NCI-H2196 treated with DMSO at 0.1 percent for 48 hours (cell line): ENCODE measurements around the gene HLF.

Experiments used
- DNase-seq: peaks from one replicate; lab custom pipeline; 2025; ENCODE audit not compliant: unreplicated experiment; lab: John Stamatoyannopoulos, UW

The HLF gene

DNA sequence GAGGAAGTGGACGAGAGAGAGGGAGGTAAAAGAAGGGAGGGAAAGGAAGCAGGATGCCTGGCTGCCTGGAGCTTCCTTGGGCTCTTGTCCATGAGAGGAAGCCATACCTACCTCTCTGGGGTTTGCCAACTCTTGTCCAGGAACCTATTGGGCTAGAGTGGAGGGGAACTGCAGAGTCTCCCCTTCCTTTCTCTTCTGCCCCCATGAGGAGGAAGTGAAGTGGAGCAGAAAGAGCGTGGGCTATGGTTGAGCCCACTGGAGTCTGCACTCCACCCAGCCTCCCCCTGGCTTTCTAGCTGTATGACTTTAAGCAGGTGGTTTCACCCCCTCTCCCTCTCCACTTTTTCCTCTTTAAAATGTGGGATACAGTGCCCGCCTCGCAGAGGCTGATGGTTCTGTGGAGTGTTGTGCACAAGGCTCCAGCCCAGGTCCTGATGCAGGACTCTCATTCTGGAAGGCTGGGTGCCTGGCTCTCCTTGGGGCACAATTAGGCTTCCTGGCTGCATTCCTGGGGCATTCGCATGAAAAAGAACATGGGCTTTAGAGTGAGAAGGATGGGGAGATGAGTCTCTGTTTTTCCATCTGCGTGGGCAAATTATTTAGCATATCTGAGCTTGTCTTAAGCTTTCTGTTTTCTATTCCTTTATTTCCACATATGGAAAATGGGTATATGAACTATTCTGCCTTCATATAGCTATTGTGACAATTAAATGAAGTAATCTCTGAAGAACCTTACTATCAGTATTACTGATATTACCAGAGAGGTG lies 40.7 kb downstream of the HLF start:
- no peak for DNase-seq

DNA sequence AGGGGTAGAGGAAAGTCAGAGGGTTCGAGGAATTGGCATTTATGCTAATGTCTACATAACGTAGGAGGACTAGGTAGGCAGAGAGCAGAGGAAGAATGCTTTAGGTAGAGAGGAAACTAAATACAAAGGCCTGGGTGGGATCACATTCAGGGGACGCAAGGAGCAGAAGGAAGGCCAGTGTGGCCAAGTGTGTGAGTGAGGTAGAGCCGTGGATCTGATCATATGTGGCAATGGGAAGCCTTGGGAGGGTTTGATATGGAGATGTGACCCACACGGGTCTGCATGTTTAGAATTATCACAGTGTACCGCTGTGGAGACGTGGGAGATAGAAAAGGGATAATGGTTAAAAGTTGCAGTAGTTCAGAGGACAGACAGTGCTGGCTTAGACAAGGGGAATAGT lies 43.1 kb downstream of the HLF start:
- DNase-seq = no peak

DNA sequence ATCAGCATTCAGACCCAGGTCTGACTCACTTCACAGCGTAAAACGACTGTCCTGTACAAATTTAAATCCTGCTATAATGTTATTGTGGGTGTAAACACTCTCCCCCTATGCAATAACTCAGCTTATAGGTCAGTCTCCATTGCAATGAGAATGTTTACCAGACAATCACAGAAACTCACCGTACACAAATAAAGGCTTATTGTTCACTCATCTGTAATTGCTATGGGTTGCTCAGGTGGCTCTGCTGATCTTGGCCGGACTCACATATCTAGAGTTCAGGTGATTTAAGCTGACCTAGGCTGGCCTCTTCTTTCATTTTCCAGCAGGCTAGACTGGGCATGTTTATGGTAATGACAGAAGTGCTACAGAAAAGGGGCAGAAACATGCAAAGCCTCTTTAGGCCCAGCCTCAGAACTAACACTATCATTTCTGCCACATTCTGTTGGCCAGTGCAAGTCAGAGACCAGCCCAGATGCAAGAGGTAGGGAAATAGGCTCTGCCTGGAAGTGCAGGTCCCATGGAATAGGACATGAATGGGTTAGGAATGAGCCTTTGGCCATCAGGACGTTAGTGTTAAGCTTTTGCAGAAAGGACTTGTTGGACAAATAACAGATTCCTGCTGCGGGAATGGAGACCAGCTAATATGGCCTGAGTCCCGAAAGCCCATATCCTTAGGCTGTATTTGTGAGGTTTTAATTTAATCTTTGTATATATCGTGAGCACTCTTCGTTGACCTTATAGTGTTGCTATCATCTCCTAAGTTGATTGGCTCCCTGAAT lies 44.0 kb downstream of the HLF start:
- no peak for DNase-seq

DNA sequence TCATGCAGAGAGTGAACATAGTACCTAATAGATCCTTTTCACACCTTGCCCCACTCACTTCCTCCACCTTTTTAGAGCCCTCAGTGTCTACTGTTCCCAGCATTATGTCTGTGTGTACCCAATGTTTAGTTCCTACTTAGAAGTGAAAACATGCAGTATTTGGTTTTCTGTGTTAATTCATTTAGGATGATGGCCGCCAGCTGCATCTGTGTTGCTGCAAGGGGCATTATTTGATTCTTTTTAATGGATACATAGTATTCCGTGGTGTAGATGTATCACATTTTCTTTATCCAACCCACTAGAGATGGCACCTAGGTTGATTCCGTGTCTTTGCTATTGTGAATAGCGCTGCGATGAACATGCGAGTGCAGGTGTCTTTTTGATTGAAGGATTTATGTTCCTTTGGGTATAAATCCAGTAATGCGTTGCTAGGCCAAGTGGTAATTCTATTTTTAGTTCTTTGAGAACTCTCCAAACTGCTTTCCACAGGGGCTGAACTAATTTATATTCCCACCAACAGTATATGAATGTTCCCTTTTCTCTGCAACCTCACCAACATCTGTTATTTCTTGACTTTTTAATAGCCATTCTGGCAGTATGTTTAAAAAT lies 47.1 kb downstream of the HLF start:
- DNase-seq = no peak

DNA sequence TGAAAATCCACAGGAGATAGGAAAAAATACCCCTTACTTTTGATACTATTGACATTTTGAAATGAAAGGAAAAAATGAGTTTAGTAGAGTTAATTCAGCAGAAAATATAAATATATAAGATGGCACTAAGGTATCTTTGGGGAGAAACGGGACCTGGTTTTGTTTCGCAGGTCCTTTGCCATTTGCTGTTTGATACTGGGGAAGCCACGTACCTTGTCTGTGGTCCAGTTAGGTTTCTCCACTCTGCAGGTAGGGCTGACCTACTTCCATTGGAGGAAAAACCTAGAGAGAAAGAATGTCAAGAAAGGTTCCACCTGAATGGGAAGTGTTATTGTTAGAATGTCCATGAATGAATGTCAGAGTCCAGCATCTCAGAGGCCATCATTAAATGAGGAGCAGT lies 48.1 kb downstream of the HLF start:
- DNase-seq = no peak

DNA sequence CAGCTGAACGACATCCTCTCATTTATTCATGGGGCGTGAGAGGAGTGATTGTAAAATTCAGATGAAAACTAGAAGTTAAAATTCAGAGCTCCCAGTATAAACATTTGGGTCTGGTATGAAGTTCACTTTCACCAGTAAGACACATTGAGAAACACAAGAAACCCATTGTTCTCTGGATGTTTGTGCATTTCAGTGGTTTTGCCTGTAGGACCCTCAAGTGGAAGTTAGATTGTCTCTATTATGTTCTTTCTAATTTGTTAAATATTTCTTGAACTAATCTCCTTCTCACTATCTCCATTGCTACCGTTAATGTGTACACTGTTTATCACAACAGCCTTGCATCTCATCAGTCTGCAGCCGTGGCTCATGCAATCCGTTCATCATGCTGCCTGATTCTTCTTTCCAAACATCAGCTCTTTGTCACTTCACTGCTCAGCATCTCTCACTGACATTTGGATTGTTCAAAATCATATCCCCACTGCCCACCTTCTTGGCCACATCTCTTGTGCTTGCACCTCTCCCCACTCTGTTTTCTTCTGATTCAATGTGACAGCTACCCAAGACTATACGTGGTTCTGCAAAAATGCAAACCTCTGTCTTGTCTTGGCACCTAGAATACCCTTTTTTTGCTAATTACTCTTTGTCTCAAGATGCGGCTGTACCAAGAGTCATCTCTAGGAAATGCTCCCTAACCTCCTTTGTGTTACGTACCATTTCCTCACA lies 49.5 kb downstream of the HLF start:
- no peak for DNase-seq

DNA sequence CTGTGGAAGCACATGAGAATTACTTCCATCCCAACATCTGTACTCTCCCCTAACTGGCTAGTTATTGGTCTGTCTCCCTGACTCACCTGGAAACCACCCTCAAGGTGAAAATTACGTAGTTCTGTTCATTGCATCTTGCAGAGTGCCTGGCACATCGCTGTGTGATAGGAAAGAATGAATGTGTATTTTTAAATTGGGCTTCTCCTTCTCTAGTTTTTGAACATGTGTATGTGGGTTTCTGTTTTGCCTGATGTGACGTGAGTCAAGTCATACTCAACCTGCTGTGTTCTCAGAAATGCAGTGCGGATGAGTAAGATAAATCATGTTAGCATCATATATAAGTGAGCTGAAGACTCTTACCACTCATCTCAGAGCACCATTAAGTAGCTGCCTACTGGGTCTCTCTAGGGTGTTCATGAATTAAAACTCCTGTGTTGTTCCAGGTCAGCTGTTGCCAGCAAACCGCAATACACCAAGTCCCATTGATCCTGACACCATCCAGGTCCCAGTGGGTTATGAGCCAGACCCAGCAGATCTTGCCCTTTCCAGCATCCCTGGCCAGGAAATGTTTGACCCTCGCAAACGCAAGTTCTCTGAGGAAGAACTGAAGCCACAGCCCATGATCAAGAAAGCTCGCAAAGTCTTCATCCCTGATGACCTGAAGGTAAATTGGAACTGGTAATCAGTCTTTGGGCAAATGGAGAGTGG lies 50.2 kb downstream of the HLF start:
- DNase-seq = no peak

DNA sequence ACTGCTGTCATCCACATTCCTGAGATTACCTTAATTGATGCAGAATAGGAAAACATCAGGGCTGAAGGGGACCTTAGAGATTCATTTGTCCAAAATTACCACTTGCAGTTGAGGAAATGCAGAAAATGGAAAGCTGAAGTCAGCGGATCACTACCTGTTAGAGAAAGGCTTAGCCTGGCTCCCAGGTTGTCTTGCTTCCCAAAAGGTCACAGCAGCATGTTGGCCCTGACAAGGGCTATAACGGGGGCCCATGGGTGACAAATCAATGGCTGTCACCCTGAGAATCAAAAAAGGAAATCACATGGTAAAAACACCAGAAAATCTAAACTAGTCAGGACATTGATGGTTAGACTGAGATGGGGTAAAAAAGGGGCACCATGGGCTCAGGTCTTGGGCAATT lies 51.7 kb downstream of the HLF start:
- DNase-seq = no peak

DNA sequence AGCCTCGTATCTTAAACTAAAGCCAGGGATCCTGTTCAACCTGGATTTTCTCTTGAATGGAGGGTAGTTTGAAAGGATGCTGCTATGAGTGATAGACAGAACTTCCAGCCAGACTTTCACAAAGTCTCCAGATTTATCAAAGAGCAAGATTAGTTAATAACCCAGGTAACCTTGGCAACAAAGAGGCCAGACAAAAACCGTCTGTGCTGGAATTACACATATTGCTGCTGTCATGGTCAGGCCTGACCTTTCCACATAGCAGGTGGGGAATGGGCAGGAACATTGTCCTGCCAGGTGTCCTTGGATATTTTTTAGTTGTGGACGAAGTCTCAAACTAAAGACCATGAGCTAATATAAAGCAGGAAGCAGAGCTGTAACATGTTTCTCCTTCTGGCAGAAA lies 52.5 kb downstream of the HLF start:
- DNase-seq = no peak

DNA sequence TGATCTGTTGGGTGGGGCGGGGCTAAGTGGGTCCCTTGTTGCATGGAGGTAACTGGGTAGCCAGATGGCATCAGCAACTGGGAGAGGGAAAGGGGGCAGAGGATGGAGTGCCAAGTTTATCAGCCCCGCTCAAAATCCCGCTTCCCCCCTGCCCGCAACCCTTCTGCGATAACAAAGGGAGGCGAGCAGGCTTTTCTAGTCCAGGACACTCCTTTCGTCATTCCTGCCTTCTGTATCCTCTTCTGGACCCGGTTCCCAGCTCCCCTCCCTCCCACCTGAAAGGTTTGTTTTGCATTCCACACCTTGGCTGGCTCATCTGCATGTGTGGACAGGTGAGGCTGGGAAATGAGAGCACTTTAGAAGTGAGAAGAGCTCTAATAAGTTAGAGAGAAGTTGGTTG lies 53.3 kb downstream of the HLF start:
- DNase-seq = no peak

DNA sequence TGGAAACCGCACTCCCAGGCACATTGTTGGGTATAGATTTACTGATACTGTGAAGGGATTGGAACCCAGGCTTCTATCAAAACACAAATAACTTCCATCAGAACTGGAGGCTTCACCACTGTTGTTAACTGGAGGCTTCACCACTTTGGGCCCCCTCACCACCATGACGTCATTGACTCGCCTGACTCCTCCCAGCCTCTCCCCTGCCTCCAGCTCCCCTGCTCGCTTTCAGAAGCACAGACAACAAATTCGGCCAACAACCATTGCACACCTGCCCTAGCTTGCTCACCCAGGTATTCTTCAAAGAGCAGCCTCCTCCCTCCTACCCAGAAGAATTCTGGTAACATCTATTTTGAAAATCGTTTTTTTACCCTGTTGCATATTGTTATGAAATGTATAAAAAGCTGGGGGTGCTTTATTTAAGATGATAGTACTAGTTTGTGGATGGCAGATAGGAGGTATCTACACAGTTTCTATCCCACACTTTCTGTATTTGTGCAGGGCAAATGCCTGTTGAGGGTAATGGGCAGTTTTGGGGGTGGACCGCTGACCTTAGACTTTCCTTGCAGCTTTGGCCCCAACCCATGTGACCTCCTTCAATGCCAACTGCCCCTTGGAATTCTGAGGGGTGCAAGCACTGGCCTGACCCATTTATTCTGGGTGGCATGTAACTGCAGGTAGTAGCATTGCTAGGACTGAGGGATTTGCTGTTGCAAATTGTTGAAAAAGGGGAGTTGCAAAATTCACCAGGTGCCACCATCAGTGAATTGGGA lies 54.1 kb downstream of the HLF start:
- no peak for DNase-seq

DNA sequence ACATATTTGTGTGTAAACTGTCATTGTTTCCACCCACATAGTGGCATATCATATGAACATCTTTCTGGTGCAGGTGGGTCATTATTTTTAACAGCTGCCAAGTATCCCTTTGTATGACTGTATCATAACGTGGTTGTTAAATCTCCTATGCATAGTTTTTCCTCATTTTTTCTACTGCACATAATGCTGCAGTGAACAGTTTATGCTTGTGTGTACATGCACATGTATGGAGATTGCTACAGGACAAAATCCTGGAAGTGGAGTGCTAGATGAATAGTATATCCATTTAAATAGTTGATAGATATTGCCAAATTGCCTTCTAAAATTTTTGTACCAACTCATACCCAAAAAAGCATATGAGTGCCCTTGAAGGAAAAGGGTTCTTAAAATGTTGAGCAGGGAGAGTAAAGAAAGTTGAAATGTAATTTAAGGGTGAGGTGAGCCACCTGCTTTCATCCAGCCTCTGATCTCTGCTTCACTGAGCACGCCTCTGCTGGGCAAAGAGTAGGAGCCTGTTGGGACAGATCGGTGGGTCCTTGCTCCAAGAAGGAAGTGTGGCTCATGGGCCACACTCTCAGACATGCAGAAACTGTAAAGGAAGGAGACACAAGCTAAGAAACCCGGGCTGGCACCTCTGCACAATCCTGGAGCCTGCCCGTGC lies 55.3 kb downstream of the HLF start:
- DNase-seq = no peak

DNA sequence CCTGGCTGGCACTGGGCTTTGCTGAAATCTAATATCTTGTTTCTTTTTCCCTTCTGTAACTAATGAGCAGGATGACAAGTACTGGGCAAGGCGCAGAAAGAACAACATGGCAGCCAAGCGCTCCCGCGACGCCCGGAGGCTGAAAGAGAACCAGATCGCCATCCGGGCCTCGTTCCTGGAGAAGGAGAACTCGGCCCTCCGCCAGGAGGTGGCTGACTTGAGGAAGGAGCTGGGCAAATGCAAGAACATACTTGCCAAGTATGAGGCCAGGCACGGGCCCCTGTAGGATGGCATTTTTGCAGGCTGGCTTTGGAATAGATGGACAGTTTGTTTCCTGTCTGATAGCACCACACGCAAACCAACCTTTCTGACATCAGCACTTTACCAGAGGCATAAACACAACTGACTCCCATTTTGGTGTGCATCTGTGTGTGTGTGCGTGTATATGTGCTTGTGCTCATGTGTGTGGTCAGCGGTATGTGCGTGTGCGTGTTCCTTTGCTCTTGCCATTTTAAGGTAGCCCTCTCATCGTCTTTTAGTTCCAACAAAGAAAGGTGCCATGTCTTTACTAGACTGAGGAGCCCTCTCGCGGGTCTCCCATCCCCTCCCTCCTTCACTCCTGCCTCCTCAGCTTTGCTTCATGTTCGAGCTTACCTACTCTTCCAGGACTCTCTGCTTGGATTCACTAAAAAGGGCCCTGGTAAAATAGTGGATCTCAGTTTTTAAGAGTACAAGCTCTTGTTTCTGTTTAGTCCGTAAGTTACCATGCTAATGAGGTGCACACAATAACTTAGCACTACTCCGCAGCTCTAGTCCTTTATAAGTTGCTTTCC lies 56.0 kb downstream of the HLF start:
- DNase-seq = no peak

DNA sequence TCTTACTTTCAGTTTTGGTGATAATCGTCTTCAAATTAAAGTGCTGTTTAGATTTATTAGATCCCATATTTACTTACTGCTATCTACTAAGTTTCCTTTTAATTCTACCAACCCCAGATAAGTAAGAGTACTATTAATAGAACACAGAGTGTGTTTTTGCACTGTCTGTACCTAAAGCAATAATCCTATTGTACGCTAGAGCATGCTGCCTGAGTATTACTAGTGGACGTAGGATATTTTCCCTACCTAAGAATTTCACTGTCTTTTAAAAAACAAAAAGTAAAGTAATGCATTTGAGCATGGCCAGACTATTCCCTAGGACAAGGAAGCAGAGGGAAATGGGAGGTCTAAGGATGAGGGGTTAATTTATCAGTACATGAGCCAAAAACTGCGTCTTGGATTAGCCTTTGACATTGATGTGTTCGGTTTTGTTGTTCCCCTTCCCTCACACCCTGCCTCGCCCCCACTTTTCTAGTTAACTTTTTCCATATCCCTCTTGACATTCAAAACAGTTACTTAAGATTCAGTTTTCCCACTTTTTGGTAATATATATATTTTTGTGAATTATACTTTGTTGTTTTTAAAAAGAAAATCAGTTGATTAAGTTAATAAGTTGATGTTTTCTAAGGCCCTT lies 56.8 kb downstream of the HLF start:
- no peak for DNase-seq

DNA sequence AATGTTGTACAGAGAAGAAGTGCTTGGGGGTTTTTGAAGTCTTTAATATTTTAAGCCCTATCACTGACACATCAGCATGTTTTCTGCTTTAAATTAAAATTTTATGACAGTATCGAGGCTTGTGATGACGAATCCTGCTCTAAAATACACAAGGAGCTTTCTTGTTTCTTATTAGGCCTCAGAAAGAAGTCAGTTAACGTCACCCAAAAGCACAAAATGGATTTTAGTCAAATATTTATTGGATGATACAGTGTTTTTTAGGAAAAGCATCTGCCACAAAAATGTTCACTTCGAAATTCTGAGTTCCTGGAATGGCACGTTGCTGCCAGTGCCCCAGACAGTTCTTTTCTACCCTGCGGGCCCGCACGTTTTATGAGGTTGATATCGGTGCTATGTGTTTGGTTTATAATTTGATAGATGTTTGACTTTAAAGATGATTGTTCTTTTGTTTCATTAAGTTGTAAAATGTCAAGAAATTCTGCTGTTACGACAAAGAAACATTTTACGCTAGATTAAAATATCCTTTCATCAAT lies 57.8 kb downstream of the HLF start:
- no peak for DNase-seq

DNA sequence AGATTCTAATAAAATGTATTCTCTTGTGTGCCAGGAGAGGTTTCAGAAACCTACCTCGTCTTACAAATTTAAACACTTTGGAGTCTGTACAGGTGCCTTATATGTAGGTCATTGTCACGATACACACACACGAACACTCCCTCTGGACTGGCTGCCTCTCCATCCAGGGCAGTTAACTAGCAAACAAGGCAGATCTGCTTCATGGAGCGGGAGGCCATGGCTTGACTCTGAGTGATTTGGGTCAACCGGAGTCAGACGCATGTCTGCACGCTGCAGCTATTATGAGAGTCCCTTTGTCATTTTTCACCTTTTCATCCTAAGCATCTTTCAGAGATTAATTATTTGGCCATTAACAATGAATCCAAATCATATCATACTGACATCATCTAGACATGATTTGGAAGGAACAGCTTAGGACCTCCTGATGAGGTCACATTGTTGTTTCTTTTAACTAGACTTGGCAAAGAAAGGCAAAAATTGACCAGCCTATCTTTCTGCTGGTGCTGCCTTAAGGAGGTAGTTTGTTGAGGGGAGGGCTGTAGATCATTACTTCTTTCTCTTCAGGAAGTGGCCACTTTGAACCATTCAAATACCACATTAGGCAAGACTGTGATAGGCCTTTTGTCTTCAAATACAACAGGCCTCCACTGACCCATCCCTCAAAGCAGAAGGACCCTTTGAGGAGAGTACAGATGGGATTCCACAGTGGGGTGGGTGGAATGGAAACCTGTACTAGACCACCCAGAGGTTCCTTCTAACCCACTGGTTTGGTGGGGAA lies 58.9 kb downstream of the HLF start:
- DNase-seq = no peak

DNA sequence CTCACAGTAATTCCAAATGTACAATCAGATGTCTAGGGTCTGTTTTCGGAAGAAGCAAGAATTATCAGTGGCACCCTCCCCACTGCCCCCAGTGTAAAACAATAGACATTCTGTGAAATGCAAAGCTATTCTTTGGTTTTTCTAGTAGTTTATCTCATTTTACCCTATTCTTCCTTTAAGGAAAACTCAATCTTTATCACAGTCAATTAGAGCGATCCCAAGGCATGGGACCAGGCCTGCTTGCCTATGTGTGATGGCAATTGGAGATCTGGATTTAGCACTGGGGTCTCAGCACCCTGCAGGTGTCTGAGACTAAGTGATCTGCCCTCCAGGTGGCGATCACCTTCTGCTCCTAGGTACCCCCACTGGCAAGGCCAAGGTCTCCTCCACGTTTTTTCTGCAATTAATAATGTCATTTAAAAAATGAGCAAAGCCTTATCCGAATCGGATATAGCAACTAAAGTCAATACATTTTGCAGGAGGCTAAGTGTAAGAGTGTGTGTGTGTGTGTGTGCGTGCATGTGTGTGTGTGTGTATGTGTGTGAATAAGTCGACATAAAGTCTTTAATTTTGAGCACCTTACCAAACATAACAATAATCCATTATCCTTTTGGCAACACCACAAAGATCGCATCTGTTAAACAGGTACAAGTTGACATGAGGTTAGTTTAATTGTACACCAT lies 59.7 kb downstream of the HLF start:
- DNase-seq = no peak
